NCI-H2171 treated with DMSO at 0.1 percent for 48 hours (cell line): ENCODE data around the gene CCDC183.

ENCODE experiments used
- DNase-seq: peaks from one replicate; lab custom pipeline; 2025; lab: John Stamatoyannopoulos, UW

CCDC183 gene

DNA sequence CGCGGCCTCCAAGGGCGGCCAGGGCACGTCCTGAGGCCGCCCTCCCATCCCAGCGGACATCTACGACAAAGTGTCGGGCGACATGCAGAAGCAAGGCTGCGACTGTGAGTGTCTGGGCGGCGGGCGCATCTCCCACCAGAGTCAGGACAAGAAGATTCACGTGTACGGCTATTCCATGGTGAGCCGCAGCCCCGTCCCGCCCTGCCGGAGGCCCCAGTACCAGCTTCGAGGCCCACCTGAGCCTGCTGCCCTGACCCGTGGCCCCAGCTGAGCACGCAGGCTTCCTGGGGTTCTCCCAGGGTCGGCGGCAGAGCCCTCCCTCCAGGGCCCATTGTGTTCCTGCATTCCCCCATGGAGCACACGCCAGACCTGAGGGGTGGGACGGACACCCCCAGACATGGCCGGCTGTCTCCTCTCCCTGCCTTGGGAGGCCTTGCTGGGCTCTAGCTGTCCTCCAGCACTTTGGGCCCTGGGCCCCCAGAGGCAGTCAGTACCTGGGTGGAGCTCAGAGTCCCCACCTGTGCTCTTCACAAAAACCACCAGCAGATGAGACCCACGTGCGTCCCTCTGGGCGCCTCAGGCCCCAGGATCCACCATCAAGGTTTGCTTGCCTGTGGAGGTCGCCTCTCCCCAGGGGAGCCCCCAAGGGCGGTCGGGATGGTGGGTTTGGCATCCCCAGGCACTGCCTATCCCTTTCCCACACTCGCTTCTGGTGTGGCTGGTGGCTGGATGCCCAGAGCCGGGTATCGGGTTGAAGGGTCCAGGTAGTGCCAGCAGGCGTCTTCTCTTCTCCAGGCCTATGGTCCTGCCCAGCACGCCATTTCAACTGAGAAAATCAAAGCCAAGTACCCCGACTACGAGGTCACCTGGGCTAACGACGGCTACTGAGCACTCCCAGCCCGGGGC is 54.1 kb downstream of the CCDC183 start:
- DNase-seq = no peak

DNA sequence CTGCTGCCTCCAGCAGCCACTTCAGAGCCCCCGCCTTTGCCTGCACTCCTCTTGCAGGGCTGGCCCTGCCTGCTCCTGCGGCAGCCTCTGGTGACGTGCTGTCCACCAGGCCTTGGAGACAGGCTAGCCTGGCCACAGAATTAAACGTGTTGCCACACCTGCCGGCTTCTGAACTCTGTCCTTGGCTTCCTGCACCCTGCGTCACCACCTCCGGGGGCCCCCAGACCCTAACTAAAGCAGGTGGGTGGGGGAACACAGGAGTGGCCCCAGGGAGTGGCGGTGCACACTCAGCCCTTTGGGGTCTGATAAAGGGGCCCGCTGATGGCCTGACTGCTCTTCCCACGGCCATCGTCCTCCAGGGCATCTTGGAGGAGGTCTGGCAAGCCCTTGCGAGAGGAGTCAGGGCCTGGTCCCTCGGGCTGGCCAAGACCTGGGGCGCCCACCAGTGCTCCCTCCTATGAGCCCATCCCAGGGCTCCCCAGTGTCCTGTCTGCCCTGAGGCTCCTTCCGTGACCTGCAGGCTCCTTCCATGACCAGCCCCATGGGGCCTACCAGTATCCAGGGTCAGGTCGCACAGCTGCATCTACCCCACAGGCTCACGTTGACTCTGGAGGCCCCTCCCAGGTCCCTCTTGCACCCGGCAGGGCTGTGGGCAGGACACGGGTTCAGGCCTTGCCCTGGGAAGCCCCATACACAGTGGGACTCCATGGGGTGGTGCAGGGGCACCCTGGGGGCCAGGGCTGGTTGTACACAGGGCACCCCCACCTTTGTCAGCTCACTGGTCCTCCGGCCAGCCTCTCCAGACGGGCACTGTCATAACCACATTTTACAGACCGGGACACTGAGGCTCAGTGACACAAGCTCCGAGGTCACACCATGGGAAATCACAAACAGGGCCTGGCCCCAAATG is 55.0 kb downstream of the CCDC183 start:
- DNase-seq = no peak

DNA sequence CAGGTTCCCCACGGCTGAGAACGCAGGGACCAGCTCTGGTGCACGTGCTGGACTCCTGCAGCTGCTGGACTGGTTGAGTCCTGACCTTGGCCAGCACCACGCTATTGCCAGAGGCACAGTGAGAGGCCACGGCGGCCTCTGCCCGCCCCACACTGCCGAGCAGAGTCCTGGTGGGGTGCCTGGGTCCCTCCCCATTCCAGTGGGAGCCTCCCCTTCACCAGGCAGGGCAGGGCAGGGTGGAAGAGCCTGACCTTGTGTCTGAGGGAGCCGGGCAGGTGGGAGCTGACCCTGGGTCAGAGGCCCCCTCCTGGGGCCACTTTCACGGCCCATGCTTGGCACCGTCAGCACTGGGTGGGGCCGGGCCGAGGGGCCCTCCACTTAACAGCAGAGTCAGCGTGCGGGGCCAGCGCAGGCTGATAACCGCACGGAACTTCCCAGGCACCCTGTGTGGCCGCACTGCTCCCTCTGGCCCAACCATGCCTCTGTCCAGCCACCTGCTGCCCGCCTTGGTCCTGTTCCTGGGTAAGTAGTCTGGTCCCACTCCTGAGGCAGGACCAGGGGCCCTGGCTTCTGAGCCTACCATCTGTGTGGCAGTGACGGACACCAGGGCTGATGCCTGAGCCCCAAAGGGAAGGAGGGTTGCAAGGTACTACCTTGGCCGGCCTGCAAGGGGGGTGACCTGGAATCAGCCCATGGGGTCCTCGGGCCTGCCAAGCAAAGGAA is 56.0 kb downstream of the CCDC183 start, which contains the start of gene MAMDC4:
Gene MAMDC4 (plus strand): TSS at position 406 of the 723 bp plus-strand sequence. CDS start 71 bp downstream, at position 477.
- DNase-seq = no peak

DNA sequence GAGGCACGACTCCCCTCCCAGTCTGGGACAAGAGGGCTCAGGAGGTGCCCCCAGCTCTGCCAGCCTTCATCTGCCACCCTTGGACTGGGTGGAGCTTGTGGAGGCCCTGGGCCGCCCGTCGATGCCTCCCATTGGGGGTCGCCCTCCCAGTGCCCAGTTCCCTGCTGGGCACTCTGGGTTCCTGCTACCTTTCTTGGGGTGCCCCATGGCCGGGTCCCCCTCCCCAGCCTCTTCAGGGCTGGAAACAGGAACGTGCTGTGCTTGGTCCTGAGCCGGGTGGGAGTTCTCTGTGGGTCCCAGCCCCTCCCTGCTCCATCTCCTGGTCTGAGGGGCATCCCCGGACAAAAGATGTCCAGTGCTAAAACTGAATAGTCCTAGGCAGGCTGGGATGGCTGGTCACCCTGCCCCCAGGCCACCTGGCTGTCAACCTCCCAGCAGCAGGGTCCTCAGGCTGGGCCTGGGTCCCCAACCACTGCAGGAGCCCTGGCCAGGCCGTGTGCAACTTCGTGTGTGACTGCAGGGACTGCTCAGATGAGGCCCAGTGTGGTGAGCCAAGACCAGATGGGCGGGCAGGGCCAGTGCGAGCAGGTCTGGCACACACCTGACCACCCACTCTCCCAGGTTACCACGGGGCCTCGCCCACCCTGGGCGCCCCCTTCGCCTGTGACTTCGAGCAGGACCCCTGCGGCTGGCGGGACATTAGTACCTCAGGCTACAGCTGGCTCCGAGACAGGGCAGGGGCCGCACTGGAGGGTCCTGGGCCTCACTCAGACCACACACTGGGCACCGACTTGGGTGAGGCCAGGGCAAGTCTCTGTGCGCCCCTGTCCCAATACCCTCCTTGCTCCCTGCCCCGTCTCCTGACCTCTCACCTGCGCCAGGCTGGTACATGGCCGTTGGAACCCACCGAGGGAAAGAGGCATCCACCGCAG is 56.8 kb downstream of the CCDC183 start:
- no peak for DNase-seq

DNA sequence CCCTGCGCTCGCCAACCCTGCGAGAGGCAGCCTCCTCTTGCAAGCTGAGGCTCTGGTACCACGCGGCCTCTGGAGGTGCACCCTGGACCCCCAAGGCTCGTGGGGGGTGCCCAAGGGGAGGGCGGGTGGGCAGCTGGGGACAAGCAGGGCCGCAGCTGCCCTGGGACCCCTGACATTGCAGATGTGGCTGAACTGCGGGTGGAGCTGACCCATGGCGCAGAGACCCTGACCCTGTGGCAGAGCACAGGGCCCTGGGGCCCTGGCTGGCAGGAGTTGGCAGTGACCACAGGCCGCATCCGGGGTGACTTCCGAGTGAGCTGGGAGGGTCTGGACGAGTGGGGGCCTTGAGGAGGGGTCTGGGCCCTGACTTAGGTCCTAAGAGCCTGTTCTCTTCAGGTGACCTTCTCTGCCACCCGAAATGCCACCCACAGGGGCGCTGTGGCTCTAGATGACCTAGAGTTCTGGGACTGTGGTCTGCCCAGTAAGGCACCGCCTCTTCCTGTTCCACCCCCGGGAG is 57.5 kb downstream of the CCDC183 start:
- no peak for DNase-seq

DNA sequence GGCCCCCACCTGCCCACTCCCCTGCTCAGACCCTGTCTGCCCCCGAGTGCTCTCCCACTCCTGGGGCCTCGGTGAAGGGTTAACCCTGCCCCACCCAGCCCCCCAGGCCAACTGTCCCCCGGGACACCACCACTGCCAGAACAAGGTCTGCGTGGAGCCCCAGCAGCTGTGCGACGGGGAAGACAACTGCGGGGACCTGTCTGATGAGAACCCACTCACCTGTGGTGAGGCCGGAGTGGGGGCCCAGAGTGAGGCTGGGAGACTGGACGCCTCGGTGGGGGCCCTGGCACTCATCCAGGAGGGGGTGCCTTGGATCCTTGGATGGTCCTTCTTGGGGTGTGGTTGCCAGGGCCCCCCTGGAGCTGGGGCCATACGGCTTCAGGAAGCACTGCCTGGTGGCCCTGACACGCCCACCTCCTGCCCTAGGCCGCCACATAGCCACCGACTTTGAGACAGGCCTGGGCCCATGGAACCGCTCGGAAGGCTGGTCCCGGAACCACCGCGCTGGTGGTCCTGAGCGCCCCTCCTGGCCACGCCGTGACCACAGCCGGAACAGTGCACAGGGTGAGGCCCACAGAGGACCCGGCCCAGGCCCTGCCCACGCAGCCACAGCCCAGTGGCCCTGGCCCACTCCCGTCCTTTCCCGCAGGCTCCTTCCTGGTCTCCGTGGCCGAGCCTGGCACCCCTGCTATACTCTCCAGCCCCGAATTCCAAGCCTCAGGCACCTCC is 58.1 kb downstream of the CCDC183 start:
- no peak for DNase-seq

DNA sequence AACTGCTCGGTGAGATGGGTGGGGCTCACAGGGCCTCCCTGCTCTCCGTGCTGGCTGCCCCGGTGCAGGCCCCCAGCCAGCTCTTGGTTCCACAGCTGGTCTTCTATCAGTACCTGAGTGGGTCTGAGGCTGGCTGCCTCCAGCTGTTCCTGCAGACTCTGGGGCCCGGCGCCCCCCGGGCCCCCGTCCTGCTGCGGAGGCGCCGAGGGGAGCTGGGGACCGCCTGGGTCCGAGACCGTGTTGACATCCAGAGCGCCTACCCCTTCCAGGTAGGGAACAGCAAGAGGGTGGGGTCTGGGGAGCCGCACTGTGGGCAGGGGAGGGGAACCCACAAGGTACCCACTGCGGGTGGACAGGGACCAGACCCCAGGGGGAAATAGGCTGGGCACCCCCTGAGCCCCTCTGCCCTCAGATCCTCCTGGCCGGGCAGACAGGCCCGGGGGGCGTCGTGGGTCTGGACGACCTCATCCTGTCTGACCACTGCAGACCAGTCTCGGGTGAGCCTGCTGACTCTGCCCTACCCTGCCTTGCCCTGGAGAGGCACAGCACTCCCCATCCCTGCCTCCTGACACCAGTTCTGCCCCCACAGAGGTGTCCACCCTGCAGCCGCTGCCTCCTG is 58.8 kb downstream of the CCDC183 start:
- no peak for DNase-seq

DNA sequence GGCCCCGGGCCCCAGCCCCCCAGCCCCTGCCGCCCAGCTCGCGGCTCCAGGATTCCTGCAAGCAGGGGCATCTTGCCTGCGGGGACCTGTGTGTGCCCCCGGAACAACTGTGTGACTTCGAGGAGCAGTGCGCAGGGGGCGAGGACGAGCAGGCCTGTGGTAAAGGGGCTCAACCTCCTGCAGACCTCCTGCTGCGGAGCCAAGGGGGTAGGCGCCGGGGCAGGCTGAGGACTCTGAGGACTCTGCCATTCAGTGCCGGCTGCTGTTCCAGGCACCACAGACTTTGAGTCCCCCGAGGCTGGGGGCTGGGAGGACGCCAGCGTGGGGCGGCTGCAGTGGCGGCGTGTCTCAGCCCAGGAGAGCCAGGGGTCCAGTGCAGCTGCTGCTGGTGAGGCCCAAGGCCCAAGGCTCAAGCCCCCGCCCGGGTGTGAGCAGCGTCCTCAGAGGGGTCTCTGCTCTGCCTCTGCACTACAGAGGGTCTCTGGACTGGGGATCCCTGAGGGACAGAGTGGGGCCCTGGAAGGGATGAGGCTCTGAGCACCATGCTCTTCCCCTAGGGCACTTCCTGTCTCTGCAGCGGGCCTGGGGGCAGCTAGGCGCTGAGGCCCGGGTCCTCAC is 59.4 kb downstream of the CCDC183 start:
- DNase-seq = no peak

DNA sequence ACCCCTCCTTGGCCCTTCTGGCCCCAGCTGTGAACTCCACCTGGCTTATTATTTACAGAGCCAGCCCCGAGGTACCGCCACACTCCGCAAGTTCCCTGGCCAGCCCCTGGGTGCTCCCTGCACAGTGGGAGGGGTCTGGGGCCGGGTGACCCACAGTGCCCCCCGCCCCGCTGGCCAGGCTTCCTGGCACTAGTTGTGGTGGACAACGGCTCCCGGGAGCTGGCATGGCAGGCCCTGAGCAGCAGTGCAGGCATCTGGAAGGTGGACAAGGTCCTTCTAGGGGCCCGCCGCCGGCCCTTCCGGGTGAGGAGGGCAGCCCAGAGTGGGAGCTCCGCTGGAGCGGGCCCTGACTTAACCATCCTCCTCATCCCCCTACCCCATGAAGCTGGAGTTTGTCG is 59.9 kb downstream of the CCDC183 start:
- DNase-seq = no peak

DNA sequence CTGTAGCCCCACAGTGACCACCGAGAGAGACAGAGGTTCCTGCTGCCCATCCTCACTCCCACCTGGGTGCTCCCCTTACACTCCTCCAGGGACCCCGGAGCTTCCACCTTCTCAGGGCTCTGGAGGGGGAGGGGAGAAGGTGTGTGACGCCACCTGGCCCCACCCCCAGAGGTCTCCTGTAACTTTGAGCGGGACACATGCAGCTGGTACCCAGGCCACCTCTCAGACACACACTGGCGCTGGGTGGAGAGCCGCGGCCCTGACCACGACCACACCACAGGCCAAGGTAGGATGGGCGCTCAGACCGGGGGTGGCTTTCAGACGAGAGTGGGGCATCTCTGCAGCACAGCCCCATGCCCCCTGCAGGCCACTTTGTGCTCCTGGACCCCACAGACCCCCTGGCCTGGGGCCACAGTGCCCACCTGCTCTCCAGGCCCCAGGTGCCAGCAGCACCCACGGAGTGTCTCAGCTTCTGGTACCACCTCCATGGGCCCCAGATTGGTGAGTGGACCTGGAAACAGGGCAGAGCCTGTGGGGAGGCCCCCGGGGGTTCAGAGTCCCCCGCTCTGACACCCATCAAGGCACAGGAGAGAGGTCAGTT is 60.5 kb downstream of the CCDC183 start:
- no peak for DNase-seq

DNA sequence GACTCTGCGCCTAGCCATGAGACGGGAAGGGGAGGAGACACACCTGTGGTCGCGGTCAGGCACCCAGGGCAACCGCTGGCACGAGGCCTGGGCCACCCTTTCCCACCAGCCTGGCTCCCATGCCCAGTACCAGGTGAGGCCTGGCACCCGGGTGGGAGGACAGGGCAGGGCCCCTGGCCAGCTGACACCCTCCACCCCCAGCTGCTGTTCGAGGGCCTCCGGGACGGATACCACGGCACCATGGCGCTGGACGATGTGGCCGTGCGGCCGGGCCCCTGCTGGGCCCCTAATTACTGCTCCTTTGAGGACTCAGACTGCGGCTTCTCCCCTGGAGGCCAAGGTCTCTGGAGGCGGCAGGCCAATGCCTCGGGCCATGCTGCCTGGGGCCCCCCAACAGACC is 61.0 kb downstream of the CCDC183 start:
- no peak for DNase-seq
